ENCODE measurements around the gene RNASEH1.

RNASEH1 gene

DNA sequence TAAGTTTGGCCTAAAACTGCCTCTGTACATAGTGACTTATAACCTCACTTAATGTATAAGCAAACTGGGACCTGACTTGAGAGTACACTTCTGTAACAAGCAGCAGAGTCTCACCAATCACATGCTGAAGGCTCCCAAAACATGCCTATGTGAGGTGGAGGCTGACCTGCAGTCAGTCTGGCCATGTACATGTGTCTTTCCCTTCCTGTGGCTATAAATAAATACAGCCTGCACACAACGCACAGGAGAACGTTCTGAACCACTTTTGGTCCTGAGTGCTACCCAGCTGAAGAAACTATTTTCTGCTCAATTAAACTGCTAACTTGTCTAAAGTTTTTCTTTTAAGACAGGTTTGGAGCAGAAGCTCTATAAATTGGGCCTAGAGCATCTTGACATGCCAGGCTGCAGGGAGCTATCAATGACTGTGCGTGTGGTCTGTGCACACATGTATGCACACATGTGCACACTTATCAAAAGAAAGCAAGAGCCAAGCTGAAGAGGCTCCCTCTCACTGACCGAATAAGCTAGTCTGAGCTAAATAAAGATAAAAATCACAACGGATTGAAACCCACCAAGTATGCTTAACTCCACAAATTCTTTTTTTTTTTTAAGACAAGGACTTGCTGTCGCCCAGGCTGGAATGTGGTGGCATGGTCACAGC is 15.0 kb downstream of the RNASEH1 start:
- TF ChIP-seq, protein P1, sequence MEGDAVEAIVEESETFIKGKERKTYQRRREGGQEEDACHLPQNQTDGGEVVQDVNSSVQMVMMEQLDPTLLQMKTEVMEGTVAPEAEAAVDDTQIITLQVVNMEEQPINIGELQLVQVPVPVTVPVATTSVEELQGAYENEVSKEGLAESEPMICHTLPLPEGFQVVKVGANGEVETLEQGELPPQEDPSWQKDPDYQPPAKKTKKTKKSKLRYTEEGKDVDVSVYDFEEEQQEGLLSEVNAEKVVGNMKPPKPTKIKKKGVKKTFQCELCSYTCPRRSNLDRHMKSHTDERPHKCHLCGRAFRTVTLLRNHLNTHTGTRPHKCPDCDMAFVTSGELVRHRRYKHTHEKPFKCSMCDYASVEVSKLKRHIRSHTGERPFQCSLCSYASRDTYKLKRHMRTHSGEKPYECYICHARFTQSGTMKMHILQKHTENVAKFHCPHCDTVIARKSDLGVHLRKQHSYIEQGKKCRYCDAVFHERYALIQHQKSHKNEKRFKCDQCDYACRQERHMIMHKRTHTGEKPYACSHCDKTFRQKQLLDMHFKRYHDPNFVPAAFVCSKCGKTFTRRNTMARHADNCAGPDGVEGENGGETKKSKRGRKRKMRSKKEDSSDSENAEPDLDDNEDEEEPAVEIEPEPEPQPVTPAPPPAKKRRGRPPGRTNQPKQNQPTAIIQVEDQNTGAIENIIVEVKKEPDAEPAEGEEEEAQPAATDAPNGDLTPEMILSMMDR (IDR thresholded peaks at IDR 0.05; ENCODE audit: extremely low read depth, missing control alignments) = no peak
- DNase-seq (ENCODE audit: low spot score) = no peak

DNA sequence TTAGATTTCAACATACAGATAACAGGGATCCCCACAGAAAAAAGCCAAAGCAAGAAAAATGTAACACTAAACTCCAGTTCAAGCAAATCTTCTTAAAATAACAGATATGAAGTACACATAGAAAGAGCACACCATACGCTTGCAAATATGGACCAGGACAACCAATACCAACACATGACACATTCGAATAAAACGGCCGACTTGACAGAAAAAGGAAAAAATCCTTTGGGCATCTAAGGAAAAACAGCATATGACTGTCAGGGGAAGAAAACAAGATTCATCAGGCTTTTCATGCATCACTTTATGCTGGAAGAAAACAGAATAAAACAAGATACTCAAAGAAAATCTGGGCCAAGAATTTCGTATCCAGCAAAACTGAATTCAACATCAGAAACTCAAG is 16.0 kb downstream of the RNASEH1 start:
- TF ChIP-seq, protein P1 (IDR thresholded peaks at IDR 0.05; ENCODE audit: extremely low read depth, missing control alignments) = no peak
- no peak for DNase-seq (ENCODE audit: low spot score)

DNA sequence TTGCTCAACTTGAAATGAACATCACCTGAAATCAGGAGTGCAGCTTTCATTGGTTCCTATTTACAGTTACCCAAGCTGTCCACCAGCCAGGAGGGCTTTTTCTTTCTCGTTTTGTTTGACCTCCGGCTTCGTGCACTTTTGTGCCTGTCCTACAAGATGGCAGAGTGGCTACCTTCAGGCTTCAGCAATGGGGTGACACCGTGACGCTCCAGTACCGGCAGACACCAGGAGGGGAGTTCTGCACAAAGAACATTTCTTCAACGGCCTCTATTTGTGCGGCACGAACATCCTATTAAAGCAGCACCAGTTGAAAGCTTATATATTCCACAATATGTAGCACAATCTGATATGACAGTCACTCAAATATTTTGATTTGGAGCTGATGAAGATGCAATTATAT is 18.3 kb downstream of the RNASEH1 start:
- TF ChIP-seq, protein P1 (IDR thresholded peaks at IDR 0.05; ENCODE audit: extremely low read depth, missing control alignments) = no peak
- no peak for DNase-seq (ENCODE audit: low spot score)

DNA sequence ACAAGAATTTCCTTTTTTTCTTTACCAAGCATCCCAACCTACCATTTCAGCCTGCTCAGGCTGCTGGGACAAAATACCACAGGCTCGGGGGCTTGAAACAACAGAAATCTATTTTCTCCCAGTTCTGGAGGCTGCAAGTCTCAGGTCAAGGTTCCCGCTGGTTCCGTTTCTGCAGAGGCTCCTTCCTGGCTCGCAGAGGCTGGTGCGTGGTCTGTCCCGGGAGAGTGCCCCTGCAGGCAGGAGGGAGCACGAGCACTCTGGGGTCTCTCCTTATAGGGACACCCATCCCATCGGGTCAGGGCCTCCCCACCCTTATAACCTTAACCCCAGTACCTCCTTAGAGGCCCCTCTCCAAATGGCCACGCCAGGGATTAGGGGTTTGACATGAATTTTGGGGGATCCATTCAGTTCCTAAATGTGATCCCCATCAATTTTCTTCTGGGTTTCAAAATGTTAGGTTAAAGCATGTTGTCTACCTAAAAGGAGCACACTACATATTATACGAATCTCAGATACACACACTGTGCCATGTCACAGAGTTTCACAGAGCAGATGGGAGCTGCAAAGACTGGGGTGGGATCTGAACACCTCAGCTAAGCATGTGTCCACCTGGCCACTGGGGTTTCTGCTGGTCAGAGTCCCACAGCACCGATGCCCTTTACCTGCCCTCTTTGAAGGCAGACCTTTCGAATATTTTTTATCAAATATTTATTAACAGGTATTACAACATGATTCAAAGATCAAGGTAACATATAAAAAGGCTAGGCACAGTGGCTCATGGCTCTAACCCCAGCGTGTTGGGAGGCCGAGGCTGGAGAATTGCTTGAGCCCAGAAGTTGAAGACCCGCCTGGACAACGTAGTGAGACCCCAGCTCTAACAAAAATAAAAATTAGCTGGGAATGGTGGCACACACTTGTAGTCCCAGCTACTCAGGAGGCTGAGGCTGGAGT is 21.2 kb downstream of the RNASEH1 start:
- TF ChIP-seq, protein P1 (IDR thresholded peaks at IDR 0.05; ENCODE audit: extremely low read depth, missing control alignments) = peak; percentile 14
- DNase-seq (ENCODE audit: low spot score) = peak; percentile 61

DNA sequence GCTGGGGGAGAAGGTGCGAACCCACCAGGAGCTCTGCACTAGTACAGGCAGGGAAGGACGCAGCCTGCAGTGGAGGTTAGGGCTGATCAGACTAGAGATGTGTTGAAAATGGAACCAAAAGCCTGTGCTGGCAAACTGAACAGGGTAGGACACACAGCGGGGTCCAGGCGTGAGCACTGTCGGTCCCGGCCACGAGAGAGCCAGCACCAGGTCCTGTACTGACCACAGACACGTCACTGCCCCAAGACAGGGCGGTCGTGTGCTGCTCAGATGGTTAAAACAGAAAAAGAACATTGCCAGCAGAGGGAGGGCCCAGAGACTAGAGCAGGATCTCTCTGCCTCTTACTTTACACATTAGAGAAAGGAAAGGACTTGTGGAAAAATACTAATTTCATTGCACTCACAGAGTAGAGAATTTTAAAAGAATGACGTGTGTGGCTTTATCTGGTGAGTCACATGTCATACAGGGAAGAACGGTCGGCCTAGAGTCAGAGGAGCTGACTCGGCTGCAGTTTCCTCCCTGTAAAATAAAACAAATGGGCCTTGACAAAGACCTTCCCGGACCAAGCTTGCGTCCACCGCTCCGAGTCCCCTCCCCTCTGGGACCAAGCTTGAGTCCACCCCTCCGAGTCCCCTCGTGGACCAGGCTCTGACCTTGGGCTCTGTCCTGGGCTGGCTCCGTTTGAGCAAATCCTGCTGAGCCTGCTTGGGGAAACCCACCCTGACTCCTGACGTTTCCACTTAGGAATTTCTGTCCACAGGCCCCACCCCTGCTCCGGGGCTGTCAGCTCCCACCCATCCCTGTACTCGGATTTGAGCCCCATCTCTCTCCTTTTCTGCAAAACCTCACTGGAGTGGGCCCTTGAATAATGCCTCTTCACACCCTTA is 22.1 kb downstream of the RNASEH1 start:
- TF ChIP-seq, protein P1 (IDR thresholded peaks at IDR 0.05; ENCODE audit: extremely low read depth, missing control alignments) = no peak
- DNase-seq (ENCODE audit: low spot score) = peak; percentile 36

DNA sequence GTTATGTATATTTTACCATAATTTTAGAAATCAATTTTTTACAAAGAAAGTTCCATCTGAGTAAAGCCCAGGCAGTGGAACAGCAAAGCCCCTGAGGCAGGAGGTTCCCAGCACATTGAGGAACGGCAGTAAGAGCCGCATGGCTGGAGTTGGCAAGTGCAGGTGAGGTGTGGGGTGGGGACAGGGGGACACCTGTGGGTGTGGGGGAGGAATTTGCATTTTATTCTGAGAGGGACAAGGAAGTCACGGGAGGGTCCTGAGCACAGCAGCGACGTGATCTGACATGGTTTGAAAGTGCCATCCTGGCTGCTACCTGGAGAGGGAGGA is 22.7 kb downstream of the RNASEH1 start:
- TF ChIP-seq, protein P1 (IDR thresholded peaks at IDR 0.05; ENCODE audit: extremely low read depth, missing control alignments) = no peak

More for the DNA sequence above, 22.7 kb downstream of the RNASEH1 start:
- DNase-seq (ENCODE audit: low spot score) = no peak

Measured in GM20000 (cell line).